ENCODE results near the gene SLC6A9.

- TF ChIP-seq TCF7L2 (IDR thresholded peaks at IDR 0.05; ENCODE audit: low read depth, low read length) (no peak), CTCF (IDR thresholded peaks at IDR 0.05) (no peak), POLR2AphosphoS5 (IDR thresholded peaks at IDR 0.05; ENCODE audit: low read depth, low read length) (no peak), SIN3A (IDR thresholded peaks at IDR 0.05; ENCODE audit: borderline replicate concordance, insufficient read depth, low read depth, low read length) (no peak)
Measured at GRCh38 chr1:43970911-43971310, 60.4 kb downstream of the SLC6A9 start.

Data from Panc1 (cell line).